Left renal pelvis (tissue), 4 donors: ENCODE measurements around the gene BANF2. TPM values are rescaled to one million over a fixed set of nuclear protein-coding genes. Genes with fewer than 3 reads are reported as not detected.
"Not testable (repeated sequence)": the region's sequence is repeated elsewhere in the genome, so short reads cannot be mapped to it uniquely, and the experiment has no call there.

Experiments used
- DNase-seq, 4 donors: peaks; one replicate each; pipeline ENCODE4 v3.0.0-alpha.2; 2013; ENCODE audit warnings: low read depth in 4 of 4, low spot score in 3 of 4
- polyA plus RNA-seq, 4 donors: library from polyadenylated mRNA; unstranded; fragments of 120-200 nt; gene quantifications; one replicate each; pipeline ENCODE4 v1.2.1, GENCODE V29; 2013; ENCODE audit not compliant: insufficient read length in 4 of 4

Gene BANF2
- polyA plus RNA-seq, result not detected

DNA sequence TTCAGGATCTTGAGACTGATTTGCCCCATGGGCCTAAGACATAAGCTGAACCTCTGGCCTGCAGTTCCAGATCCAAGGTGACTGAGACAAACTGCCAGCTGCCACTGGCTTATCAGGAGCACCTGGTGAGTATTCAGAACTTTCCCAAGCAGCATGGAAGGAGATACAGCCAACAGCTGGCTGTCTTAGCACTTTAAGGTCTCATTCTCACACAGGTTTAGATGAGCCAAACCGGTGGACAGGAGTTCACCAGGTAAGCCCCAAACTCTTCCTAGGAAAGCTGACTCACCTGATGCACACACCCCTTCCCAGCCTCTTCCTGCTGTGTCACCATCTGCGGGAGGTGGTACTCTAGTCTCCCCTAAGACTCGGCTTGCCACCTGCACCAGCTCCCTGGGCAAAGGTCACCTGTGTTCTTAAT is at the start of gene BANF2:
Gene BANF2, plus strand, starts transcription at position 36 of the 421 bp plus-strand sequence. CDS start 25,060 bp downstream, outside the sequence.
- DNase-seq, result no peak

DNA sequence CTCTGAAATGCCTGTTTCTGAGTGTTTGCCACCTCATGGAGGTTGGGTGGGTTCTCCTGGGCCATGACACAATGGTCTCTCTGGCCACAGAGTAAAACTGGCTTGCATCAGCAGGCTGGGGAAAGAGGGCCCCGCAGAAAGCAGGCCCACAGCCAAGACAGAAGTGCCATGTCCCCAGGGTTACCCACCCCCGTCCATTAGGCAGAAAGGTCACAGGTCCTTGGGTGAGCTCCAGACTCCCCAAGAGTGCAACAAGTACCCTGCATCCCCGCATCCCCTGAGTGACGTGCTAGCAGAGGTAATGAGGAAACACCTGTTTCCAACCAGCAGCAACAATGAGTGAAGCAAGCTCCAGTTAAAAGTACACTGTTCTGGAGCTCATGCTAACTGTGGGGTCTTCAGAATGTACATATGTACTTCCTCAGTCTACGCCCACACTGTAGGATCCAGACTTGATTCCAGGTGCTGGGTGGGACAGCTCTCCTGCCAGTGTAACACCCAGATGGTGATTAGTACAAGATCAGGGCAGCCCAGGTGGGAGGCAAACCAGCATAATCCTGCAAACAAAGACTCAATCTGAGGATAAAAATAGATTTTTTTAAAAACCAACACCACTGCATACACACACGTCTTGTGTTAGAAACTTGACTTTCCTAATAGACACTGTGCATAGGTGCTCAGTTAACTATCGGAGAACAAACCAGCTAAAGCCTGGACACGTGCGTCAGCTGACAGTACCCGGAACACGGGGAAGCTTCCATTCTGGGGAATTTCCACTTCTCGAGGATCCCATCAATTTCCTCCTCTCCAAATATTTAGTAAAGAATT is 49.3 kb upstream of the BANF2 start:
- no peak for DNase-seq

DNA sequence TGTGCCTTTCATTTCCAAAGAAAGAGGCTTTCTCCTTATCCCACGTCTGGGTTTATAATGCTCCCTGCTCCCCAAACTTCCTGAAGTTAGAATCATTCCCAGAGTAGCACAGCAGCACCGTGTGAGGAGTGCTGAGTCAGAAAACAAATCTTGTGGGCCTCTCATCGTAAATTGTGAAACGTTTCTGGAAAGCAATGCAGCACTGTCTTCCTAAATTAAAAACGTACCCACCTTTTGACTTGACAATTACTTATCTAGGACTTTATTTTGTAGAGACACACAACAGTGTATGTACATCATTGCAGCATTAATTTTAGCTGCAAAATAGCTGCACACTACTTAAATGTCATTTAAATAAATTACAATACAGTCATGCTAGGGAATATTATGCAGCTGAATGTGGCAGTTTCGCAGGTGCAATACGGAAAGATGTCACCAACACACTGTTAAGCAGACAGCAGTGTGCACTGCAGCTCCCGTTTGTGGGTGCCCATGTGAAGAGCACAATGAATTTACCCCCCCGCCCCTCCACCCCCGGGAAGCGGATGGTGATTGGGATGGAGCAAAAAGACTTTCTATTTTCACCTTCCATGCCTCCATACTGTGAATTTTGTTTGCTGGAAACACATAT is 48.5 kb upstream of the BANF2 start:
- no peak for DNase-seq

DNA sequence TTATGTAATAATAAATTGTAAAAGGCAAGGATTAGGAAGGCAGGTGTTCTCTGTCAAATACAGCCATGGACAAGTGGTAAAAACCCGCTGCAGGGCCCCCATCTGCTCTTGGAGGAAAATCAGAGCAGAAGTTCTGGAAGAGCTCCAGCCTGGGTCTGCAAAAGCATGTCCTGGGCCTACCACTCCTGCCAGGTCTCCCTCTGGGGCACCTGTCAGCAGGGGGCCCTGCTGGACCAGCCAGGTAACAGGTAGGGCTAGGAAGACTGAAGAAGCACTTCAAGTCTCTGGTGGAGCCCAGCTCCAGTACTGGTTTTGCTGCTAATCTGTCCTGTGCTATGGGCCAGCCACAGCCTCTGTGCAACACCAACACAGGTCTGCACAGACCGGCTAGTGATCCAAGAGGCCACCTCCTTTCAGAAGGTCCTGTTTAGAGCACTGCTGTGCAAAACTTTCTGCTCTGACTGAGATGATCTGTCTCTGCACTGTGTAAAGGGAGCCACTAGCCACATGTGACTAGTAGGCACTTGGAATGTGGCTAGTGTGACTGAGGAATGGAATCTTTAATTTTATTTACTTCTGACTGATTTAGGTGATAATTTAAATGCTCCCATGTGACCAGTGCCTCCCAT is 47.9 kb upstream of the BANF2 start:
- DNase-seq, result no peak

DNA sequence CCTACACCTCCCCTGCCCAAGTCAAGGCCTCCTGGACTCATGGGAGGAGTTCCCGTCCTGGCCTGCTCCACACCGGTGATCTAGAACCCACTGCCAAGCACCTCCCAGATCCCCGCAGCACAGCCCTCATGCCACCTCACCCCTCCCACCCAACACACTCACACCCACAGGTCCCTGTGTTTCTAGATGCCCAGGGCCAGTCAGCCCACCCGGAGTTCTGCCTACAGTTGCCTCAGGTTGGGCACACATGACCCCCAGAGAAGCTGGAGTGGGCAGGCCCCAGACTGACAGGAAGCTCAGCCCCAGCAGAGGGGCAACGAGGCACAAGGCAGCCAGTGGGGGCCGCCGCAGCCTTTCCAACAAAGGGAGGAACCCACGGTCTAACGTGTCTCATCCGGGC is 47.4 kb upstream of the BANF2 start:
- DNase-seq, result no peak

DNA sequence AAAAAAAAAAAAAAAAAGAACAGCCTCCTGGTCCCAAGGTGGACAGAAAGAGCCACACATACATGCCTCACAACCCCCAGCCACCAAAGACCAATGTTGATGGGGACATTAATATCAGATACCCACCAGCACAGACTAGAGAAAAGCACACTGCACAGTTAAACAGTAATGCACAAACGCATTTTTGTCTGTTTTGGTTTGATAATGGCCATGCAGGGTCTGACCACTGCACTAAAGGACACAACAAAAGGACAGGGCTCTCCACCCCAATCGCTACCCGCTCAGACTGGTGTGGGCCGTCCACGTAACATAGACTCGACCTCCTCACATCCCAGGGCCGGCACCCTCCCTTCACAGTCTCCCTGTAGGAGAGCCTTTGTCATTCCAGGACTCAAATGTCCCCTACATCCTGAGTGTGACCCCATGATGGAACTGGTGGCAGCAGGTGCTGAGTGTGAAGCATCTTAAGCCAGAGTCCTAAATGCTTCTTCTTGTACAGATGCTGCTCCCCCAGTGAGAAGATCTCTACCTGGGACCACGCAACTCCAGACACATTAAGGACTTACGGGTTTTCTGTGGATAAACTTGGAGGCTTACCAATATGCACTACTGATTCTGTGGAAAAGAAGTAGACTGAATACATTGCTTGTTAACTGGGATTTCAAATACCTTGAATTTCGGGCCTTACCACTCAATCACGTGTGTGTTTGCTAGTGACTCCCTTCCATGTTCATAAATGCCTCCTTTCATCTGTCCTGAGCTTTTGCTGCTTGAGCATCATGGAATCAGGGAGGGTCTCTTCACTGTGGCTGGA is 45.7 kb upstream of the BANF2 start:
- no peak for DNase-seq

DNA sequence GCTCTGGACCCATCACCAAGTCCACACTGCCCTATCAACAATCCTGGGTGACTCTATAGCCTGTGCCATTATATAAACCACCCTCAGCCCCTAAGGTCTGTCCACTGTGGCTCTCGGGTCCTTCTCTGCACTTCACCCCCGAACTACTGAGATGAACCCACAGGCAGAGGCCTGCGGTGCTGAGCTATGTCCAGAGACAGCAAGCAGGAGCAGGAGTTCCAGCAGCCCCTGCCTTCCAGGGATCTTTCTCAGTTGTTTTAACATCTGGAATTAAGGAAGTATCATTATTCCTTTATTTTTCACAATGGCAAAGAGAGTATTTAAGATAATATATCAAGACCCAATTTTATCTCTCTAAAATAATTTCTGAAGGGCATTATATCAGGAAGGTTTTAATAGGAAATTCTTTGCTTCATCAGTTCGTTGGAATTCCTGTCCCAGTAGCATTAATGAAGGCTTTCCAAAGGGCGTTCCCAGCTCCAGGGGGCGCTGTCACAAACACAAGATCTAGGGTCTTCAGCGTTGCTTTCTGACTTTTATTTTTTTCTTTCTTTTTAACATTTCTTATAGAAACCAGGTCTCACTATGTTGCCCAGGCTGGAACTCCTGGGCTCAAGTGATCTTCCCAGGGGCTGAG is 45.0 kb upstream of the BANF2 start:
- DNase-seq, result no peak

DNA sequence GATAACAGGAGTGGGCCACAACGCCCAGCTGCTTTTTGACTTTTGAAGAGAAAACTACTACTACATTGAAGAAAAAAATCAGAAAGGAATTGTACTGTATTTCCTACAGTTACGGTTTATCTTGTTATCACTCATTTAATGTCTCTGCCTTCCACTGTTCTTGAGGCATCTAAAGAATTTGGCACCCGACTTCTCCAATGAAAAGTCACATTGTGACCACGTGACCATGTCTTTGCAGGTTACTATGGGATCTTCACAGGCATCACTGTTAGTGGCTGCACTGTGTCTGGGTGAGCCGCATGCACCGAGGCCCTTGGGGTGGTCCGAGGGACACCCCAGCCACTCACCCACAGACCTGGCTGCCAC is 44.5 kb upstream of the BANF2 start:
- DNase-seq, result no peak

DNA sequence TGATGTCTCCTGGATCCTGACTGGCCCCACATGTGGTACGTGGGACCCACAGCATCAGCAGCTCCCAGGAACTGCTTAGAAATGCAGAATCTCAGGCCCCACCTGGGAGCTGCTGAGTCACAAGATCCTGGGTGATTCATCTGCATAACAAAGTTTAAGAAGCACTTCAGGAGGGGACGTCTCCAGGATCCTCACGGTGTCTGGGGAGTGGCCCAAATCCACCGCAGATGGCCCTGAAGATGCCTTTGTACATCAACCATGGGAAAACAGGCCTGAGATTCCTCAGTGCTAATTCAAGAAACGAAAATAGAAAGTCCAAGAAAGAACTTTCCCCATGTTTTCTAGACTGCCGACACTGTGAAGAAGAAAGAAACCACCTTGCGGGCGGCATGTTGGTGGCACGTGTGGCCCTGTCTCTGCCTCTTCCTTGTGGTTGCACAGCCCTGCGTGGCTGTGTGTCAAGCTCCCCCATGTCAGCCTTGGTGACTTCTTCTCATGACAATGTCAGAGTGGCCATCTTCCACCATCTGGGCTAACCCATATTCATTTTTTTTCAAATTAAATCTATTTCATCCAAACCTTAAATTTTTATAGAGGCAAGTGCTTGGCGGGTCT is 43.8 kb upstream of the BANF2 start:
- DNase-seq, result no peak

DNA sequence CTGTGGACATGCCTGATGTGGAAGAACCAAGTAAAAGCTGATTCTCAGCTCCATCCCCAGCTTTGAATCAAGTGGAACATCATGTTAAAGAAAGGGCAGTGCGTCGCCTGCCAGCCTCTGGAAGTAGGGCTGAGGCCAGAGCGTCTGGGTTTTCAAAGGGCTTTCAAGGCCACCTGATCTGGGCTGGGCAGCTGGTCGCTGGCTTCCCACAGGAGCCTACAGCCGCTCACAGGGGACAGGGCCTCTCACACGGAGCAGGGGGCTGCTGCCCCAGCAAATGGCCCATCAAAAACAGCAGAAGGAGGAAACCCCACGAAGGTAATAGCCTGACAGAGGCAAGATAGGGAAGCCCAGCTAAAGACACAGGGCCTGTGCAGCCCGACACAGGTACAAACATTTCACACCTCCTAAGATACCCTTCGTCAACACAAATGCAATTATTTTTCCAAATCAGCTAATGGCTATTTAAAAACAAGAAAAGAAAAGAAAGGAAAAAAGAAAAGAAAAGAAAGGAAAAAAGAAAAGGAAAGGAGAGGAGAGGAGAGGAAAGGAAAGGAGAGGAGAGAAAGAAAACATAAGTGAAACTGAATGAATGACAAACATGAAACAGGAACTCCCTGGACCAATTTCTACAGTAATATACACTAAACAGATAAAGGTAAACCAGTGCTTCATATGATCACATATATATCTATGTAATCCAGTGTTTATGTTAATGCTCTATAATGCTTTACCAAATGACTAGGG is 42.5 kb upstream of the BANF2 start:
- no peak for DNase-seq

DNA sequence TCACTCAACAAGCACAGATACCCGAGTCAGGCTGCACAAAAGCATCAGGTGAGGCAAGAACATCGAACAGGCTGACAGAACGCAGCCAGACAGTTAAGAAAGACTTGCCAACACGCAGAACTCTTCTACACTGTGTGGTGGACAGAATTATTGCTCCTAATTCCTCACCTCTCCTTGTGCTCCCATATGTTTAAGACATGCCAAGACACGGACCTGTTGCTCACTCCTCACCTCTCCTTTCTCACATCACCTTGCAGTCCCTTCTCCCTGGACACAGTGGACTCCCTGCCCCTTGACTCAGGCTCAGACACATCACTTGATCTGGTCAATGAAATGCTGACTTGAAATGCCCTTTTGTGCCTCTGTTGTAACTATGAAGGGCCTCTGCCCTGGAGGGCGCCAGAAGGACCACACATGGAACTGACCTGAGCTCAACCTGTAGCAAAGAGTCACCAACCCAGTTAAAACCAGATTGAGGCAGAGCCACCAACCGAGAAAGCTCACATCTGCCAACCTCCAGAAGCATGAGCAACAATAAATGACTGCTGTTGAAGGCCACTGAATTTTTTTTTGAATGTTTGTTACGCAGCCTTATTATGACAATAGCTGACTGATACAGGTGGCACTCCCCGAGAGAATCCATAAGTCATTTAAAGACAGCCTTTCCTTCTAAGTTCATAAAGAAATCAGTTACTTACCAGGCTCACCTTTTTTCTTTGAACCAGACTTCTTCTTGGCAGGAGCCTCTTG is 41.7 kb upstream of the BANF2 start:
- DNase-seq, result no peak

DNA sequence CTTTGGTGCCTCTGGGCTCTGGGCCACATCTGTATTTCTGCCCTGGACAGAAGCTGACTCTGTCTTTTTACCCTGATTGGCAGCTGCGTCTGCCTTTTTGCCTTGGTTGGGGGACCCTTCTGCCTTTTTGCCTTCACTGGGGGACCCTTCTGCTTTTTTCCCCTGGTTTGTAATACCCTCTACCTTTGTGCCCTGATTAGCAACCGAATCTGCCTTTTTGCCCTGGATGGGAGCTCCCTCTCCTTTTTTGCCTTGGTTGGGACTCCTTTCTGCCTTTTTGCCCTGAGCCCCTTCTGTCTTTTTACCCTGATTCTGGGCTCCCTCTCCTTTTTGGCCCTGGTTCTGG is 41.1 kb upstream of the BANF2 start:
- DNase-seq, result no peak

DNA sequence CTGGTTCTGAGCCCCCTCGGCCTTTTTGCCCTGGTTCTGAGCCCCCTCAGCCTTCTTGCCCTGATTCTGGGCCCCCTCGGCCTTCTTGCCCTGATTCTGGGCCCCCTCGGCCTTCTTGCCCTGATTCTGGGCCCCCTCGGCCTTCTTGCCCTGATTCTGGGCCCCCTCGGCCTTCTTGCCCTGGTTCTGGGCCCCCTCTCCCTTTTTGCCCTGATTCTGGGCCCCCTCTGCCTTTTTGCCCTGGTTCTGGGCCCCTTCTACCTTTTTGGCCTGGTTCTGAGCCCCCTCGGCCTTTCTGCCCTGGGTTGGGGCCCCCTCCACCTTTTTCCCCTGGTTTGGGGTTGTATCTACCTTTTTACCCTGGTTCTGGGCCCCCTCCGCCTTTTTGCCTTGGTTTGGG is 40.4 kb upstream of the BANF2 start:
- not testable (repeated sequence) for DNase-seq

DNA sequence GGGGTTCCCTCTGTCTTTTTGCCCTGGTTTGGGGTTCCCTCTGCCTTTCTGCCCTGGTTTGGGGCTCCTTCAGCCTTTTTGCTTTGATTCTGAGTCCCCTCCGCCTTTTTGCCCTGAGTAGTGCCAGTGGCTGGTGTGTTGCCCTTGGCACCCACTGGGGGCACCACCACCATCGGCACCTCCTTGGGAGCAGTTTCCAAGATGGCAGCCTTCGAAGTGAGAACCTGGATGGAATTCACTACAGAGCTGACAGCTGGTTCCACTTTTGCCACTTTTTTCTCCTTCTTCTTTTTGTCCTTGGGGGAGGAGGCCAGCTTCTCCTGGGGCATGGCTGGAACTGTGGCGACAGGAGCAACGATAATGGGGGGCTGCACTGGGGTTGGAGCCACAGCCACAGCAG is 40.0 kb upstream of the BANF2 start:
- DNase-seq, result no peak

DNA sequence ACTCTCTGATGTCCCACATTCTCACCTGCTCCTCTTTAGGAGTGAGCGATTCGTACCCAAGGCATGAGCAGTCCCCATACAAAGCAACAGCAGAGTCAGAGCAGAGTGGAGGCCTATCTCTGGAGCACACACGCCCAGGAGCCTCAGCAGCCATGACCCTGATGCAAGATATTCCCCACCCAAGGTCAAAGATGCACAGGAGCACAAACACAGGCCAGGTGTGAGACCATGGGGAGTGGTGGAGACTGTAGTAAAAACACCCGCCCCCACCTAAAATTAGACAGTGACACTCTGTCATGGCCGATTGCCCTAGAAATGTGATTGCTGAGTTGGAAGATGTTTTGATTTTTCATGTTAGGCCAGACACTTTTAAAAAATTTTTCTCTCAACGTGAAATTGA is 39.1 kb upstream of the BANF2 start:
- no peak for DNase-seq

DNA sequence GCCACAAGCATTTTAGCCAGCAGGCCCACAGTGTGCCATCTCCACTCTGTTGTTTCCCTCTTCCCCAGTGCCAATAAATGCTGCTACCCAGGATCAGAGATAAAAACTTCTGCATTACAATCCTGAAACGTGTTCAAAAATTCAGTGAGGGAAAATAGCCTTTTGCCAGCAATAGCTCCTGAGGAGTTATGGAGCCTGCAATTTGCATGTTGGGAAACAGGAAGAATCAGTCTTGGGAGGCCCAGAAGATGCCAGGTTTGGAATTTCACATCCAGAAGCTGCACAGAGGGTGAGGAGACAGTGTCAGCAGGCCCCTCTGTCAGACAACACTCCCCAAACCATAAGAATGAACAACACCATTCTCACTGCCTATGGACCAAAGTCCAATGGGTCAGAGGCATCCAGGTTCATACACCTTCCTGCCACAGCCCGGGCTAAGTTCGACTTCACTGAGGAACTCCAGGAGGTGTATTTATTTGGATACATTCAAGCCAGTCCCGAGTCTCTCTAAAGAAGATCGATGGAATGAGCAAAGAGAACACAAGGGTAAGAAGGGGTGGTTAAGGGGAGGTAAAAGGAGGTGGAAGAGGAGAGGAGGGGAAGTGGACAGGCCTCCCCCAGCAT is 38.5 kb upstream of the BANF2 start:
- no peak for DNase-seq

DNA sequence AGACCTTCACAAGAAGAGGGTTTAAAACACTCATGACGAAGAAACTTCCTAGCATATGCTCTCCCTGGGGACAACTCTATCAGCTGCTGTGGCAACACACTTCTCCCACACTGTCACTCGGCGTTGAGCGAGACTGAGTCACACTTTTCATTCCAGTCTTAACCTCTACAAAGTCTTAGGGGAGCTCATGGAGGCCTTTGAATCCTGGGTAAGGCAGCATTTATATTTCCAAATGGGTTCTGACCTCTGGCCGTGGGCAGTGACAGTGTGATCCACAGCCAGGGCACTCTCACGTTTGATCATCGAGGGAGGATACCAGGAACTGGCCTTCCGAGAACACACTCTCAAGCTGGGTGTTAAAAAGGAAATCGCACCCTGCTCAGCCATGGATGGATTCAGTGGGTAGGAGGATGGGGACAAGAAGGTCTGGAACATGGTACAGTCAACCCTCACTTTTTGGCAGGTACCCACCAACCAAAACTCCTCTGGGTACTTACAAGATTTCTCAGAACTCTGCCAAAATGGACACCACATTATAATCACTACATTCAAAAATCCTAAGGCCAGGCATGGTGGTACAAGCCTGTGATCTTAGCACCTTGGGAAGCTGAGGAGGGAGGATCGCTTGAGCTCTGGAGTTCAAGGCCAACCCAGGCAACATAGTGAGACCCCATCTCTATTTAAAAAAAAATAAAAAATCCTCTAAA is 37.3 kb upstream of the BANF2 start:
- DNase-seq, result no peak

DNA sequence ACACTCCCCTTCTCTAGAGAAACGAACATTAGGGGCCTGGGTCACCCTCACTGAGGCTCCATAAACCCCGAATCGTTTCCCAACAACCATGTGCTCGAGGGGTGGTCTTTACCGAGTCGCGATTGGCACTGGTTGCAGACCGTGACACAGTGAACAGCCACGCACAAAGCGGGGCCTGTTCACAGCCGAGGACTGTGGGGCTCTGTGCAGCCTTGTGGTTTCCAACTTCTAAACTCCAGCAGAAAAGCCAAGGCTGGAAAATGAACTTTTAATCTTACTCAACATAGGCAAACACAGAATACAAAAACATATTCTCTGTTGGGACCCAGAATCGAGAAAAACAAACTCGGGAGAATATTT is 36.7 kb upstream of the BANF2 start:
- no peak for DNase-seq
